GM19467 (cell line): Measurements from ENCODE around the gene ARHGAP26.
A peak's percentile ranks its signal among the peaks of the same experiment; 100 is the strongest.

Experiments used
- ATAC-seq: cut with Tn5 transposase; IDR thresholded peaks from one replicate; pipeline ENCODE4 v1.9.1; 2021; ENCODE audit warnings: mild to moderate bottlenecking, moderate library complexity; ENCODE audit not compliant: unreplicated experiment

Gene ARHGAP26

DNA sequence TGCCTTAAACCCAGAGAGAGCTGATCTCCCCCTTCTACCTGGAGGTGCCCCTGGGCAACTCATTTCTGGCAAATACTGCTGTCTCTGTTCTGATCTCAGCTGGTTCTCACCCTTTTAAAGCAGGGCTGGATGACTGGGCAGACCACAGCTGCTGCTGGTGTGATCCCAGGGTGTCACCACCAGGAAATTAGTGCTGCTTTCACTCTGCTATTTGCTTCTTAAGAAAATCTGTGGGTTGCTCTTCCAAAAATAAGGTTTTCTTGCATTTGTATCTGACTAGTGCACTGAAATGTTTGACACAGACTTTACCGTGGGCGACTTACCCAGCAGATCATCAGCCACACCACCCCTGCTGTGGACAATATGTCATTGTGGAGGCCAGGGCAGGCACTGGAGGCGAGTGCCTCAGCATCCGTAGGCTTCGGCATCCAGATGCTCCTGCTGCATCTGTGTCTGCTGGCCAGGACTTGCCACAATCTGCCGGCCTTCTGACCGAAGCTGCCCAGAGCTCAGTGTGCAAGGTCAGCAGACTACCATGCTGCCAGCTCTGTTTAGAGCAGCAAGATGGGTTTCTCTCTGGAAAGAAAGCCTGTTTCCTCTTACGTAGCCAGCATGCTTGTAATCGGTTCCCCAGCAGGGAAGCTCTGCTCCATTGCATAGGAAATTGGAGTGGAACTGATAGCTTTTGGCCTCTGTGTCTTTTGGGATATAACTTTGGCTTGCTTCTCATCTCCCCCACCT is 13.6 kb downstream of the ARHGAP26 start:
- ATAC-seq, result no peak

DNA sequence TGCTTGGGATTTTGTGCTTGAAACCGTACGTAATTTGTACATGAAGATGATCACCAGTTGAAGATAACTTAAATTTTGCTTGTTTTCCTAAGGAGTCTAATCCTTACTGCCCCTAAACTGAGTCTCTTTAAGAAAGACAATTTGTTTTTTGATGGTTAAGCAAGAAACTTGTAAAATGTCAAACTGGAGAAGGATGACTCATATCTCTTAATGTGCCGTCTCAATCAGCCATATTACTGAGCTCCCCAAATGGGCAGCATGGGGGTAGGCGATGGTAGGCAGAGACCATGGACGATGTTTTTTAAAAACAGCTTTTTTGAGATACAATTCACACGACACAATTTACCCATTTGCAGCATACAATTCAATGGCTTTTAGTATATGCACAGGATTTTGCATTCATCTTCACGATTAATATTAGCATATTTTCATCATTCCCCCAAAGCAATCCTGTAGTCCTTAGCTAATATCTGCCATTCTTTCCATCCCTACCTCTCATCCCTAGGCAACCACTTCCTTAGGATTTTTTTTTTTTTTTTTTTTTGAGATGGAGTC is 14.3 kb downstream of the ARHGAP26 start:
- no peak for ATAC-seq

DNA sequence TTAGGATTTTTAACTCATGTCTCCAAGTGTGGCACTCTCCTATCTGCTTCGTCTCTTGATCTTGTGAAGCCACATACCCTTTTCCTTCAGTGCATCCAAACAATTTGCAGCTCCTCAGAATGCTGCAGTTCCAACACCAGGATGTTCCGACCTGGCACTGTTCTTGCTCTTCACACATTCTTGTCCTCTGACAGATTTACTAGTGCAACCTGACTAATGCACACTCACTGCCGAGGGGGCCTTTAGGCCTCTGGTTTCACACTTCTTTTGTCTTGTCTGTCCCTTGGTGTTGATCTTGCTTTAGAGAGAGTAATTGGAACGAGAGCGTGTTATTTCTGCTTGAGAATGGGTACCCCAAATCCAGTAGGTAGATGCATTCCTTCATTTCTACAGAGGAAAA is 15.0 kb downstream of the ARHGAP26 start:
- no peak for ATAC-seq

DNA sequence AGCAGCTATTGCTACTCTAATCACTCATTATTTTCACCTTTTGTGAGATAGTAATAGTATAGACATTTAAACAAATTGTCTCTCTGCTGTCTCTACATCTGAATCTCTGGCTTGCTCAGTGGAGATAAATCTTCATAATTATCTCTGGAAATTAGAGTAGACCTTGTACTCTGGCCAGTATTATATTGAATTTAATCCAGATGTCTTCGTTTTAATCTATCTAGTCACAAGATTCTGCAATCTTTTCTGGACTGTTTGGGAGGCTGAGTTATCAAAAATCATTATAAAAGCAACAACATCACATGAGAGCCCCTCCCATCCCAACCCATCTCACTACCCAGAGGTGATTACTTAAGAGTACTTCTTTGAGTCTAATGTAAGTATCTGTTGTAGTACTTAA is 19.0 kb downstream of the ARHGAP26 start:
- no peak for ATAC-seq

DNA sequence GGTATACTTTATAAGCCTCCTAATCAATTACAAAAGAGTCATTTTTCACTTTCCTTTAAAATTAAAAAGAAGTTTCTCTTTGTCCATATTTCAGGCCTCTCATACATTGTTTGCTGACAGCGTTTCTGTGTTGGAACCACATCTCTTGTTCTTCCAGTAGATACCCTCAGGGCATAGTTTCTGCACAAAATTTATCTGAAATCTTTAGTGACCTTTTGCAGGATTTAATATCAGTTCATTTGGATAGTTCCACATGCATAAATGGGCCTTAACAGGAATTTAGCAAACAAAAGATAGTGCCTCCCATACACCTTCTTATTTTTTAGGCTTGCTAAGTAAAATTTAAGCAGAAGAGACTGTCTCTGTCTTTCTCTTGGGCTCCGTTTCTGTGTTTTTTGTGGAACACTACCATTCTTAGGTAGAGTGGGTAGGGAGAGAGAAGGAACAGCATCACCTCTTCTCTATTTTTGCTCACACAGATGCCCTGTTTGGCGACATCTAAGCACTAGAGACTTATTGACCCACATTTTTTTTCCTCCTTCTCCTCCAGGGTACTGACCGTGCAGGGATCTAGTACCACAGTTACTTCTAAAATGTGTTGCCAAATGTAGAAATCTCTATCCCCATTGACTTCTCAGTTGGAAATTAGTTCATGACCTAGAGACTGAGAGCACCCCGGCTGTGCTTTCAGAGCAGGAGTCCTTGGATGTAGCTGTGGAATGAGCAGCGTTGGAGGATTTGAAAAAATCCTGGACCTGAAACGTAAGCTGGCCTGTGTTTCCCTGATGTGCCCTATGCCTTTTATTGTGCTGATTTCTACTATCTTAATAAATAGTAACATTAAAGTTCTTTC is 22.1 kb downstream of the ARHGAP26 start:
- ATAC-seq, result no peak

DNA sequence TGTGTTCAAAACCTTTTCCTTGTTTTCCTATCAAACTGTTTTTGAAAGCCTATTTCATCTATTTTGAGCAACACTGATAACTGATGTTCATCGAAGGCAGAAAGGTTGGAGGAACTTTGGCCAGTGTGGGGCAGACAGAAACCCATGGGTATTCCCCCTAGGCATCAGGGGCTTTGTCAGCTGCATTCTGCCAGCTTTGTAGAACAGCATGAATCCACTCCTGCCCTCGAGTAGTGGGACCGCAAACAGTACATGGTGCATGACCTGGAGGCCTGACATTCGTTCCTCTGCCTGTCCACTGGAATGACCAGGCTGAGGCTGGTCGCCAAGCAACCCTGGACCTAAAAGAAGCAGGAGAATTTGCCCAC is 22.7 kb downstream of the ARHGAP26 start:
- no peak for ATAC-seq

DNA sequence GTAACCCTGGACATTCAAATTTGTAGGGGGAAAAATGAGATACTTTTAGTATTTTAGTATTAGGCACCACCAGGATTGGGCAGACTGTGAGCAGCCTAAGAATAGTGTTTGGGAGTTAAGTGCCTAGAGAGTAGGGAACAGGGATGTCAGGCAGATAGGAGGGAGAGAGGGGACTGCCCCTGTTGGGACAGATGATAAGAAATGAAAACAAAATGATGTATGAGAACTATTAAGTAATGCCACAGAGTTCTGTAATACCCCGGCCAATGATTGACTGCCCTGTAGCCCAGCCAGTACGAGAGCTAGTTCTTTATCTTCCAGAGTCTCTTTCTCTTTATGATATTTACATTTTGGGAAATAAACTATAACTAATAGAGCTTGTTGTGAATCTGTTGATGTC is 24.4 kb downstream of the ARHGAP26 start:
- no peak for ATAC-seq

DNA sequence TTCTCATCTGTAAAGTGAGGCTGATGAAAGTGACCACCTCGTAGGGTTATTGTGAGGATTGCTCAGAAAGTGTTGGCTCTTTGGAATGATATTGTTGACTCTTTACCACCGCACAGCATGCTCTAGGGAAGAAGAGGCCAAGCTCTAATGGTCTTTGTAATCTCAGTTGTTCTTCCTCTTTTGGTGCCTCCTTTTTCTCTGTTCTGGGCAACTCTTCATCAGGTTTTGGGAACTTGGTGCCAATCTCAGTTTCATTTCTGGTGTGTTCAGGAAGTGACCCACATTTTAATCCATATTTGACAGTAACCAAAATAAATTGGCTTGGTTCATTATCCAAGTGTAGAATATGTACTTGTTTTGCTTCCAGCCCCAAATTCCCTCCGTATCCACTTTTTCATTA is 25.1 kb downstream of the ARHGAP26 start:
- no peak for ATAC-seq

DNA sequence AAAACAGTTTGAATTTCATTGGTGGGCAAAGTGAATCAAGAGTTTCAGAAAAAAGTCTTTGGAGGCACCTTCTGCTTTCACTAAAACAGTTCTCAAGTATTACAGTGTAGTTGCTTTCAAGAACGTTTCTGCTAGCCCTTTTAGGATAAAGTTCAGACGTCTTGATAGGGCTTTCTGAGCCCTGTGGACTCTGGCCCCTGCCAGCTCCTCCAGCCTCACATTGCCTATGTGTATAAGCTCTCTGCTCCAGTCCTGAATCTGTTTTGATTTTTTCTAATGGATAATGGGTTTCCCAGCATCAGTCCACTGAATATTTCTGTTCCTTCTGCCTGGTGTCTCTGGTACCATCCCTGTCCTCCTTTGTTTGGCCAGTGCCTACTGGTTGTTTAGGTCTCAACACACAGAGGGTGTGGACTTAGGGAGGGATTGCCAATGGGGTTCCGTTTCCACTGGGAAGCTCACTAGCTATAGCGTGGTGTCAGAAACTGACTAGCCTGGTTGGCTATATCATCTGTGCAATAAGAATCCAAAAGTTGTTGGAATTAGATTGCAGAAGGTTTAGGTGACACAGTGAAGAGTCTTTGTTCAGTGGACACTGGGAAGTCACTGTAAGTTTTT is 26.4 kb downstream of the ARHGAP26 start:
- ATAC-seq, result no peak

DNA sequence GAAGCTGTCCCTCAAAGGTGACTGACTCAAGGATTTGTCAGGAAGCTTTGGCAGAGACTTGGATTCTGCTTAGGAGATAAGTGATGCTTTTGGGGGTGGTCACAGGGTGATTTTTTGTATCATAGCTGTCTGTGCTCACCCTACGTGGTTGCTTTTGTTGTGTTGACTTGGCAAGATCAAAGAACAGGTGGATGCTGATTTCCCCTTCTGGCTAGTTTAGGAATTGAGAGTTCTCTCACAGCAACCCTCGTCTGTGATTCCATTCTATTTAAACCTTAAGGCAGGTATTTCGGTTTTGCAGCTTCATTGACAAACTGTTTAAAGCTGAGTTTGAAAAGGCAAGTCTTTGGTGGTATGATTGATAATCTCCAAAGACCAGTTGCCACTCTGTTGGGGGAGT is 27.2 kb downstream of the ARHGAP26 start:
- ATAC-seq, result no peak

DNA sequence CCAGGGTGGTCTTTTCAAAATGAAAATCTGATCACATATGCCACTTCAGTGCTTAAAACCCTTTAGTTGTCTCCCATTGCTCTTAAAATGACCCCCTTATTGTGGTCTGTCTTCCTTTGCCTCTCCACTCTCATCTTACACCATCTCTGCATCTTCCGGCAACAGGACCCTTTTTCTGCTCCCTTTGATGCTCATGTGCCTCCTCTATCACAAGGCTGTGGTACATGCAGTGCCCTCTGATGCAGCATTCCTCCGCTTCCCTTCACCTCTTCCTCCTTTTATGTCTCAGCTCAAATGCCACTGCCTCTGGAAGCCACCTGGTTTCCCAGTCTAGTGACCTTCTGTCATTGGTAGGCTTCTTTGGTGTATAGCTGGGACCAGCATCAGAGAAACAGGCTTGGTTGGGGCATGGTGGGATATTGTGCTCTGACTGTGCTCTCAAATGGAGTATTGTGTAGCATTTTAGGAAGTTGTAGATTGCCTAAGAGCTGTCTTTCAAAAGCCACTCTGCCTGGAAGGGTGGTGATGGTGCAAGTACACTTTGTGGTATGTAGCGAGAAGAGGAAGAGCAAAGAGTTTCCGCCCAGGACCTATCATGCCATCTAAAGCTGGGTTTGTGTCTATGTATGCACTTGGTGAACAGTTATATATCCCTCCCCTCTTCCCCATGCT is 28.1 kb downstream of the ARHGAP26 start:
- no peak for ATAC-seq

DNA sequence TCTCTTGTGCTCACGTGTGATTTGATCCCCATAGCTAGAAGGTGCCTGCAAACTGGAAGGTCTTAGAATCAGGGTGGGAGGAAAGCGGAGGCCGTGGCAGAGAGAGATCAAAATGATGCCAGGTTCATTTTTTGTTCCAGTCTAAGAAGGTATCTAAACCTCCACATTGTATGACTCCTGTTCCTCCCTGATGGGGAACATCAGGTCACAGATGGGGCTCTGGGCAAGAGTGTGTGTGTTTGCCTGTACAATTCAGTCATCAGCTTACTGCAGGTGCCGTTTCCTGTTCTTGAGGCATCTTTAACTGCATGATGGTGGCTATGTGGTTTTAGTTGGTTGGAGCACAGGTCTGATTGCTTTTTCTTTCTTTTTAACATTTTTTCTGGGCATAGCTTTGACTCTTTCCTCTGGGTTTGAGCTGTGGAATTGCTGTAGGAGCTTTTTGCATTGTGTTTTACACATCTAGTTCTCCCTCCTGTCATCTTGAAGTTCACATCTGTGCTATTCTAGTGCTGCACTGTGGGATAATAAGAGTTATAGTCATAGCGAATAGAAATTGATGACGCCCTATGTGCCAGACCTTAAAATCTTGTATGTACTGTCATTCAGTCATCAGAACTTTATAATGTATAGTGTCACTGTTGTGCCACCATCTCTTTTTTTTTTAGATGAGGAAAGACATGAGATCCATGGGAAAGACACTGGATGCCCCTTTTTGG is 30.8 kb downstream of the ARHGAP26 start:
- ATAC-seq, result peak; percentile 81

DNA sequence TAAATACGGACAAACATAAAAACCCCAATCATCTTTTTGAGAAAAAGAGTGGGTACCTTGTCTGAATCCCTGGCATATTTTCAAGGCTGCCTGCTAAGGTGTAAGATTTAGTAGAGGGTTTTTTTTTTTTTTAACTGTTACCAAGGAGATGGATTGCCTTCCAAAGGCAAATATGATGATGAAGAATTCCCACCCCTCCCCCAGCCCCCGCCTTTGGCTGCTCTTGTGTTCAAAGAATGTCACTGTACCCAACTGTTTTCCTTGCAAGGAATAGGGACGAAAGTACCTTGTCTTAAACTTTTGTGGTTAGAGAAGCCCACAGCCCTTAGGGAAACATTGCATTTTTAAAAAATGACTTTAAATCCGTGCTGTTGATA is 31.3 kb downstream of the ARHGAP26 start:
- ATAC-seq, result no peak

DNA sequence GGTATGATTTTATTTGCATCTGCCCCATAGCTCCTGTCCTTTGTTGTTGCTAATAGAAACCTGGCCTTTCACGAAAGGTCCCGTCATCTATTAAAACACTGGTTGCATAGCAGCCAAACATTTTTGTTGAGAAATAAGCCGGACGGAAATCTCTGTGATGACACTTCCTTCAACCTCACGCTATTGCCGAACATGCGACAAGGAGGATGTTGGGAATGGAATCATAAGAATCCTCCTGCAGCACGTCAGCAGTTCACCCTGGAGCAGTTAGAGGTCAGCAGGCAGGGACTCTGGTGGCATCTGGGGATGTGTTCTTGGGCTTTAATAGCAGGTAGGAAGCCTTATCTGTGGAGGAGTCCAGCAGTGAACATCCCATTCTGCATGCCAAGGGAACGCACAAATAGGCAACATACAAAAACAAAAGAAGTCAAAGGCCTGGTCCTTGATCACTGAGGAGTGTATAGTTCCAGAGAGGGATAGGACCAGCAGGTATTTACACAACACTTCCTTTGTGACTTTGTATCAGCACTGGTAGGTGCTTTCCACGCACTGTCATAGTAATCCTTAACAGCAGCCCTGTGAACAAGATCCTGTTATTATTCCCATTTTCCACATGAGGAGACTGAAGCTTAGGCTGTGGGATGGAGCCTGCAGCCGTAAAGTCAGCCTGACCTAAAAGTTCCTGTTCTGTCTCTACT is 33.4 kb downstream of the ARHGAP26 start:
- no peak for ATAC-seq

DNA sequence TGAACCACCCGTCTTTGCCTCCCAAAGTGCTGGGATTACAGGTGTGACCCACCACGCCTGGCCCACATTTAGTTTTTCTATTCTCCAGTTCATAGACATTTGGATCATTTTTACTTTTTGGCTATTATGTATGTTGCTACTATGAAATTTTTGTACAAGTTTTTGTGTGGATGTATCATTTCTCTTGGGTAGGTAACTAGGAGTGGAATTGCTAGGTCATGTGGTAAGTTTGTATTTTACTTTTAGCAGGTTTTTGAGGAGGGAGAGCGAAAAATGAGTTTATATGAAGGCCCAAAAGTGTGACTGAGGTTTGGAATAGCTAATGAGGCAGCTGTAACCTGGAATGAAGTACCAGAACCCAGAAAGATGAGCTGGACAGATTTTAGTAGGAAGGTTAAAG is 35.2 kb downstream of the ARHGAP26 start:
- no peak for ATAC-seq

DNA sequence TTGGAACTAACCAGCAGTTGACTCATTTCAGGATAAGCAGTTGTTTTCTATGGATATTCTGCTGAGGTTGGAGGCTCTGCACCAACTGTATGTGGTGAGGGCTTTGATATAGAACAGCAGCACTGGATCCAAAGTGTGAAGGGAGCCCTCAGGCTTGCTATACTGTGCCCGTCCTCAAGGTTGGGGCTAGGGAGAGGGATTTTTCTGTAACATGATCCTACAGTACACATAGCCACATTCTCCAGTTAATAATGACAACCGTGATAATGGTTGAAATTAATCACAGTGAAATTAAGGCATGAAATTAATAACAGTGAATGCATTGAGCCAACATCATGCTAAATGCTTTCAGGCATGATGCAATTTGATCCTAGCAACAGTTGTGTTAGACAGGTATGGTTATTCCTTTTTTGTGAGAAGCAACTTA is 36.7 kb downstream of the ARHGAP26 start:
- ATAC-seq, result no peak

DNA sequence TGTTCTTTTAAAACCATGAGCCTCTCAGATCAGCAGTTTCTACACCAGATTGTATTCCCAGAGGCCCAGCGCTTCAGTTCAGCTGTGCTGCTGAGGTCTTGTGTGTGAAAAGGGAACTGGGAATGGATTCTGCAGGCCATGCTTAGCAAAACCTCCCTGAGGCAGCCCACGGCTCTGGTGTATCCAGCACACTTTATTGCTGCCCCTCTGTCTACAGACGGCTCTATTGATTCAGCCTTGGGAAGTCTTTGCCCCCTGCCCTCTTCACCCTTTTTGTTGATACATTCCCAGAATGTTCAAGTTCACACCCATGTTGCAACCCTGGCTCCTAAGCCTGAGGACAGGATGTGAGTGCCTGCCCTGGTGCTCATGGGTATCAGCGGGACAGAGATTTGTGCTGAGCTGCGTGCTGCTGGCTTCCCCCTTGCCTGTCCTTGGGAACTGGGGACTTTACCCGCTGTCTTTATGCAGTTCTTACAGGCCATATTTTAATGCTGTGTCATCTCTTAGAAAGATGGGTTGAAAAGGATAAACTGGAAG is 37.3 kb downstream of the ARHGAP26 start:
- ATAC-seq, result peak; percentile 54

DNA sequence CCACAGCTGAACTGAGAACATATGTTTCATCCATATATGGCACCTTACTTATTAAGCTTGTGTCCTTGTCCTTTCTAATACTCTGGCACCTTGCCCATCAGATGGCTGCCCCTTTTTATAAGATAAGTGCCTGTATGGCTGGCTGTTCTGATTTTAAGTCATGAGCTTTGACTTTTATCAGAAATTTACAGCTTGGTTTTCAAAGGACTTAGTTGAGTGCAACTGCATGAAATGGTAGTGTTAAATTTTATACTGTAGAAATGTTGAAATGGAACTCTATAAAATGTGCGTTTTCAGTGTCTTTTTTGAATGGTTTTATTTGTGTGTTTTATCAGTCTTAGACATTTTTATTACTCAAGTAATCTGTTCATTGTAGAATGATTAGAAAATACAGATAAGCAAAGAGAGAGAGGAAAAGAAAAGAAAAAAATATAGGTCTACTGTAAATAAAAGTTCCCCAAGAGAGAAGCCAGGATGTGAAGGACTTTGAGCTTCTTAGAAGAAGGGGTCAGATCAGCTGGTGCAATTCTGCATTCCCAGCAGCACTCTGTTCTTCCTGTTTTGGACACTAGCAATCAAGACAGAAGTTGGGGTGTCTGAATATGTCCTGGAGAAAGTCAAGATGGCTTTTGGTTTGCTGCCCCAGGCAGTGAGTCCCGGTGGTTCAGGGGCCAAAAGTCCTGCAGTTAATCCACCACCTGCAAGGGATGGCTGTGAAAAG is 38.9 kb downstream of the ARHGAP26 start:
- no peak for ATAC-seq

DNA sequence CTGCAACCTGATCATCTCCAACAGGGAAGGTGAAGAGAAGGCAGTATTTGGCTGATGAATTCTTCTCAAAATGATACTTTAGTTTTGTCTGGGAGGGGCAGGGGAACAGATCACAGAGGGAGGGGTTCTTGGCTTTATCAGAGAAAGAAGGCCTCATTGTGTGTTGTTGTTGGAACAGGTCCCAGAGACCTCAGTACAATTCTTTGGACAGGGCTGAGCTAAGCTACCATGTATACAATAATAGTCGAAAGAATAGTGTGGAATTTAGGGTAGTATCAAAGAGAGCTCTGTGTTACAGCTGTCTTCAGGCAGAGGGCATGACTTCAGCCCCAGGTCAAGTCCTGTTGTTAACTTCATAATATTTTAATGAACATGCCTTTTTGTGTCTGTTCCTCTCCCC is 39.9 kb downstream of the ARHGAP26 start:
- ATAC-seq, result no peak
